Mesenchymal stem cell (in vitro differentiated cells and primary cell): Measurements from ENCODE around the gene TNFRSF25.

Experiments
- DNase-seq: peaks from one replicate; pipeline ENCODE4 v3.0.0-alpha.2; 2013
- H2AFZ ChIP-seq: one replicate; pipeline ENCODE4 v1.6.1; 2013; ENCODE audit warnings: low read depth, mild to moderate bottlenecking, control low read depth, inconsistent platforms, low read length, moderate library complexity
- H2AK5ac ChIP-seq: 2 replicates; pipeline ENCODE4 v1.6.1; 2013; ENCODE audit warnings: low read length, moderate library complexity, mild to moderate bottlenecking, inconsistent platforms; ENCODE audit not compliant: severe bottlenecking
- H2BK120ac ChIP-seq: one replicate; pipeline ENCODE4 v1.6.1; 2013; ENCODE audit warnings: low read depth, mild to moderate bottlenecking, inconsistent platforms, low read length, moderate library complexity
- H2BK12ac ChIP-seq, 2 experiments: one replicate each; pipeline ENCODE4 v1.6.1; 2013; ENCODE audit warnings: inconsistent platforms in 2 of 2, low read length in 2 of 2, mild to moderate bottlenecking in 2 of 2, moderate library complexity in 2 of 2, control low read depth in 1 of 2
- H2BK15ac ChIP-seq: one replicate; pipeline ENCODE4 v1.6.1; 2013; ENCODE audit warnings: mild to moderate bottlenecking, low read depth, inconsistent platforms; ENCODE audit not compliant: poor library complexity, severe bottlenecking
- H2BK5ac ChIP-seq: 2 replicates; pipeline ENCODE4 v1.6.1; 2013; ENCODE audit warnings: low read depth, mild to moderate bottlenecking, low read length, control low read depth, inconsistent platforms; ENCODE audit not compliant: poor library complexity, severe bottlenecking
- H3K14ac ChIP-seq, 2 experiments: one replicate each; pipeline ENCODE4 v1.6.1; 2013; ENCODE audit warnings: inconsistent platforms in 2 of 2, low read length in 2 of 2, control low read depth in 1 of 2, mild to moderate bottlenecking in 1 of 2, moderate library complexity in 1 of 2
- H3K18ac ChIP-seq, 2 experiments: one replicate each; pipeline ENCODE4 v1.6.1; 2013; ENCODE audit warnings: inconsistent platforms in 2 of 2, low read length in 2 of 2, control low read depth in 1 of 2, low read depth in 1 of 2, mild to moderate bottlenecking in 1 of 2
- H3K23ac ChIP-seq, 2 experiments: one replicate each; pipeline ENCODE4 v1.6.1; 2013; ENCODE audit warnings: inconsistent platforms in 2 of 2, low read length in 2 of 2, mild to moderate bottlenecking in 2 of 2, moderate library complexity in 2 of 2, control low read depth in 1 of 2
- H3K27ac ChIP-seq: 2 replicates; pipeline ENCODE4 v1.5.1; 2013; ENCODE audit warnings: mild to moderate bottlenecking, moderate library complexity, low read length, control low read depth, inconsistent platforms; ENCODE audit not compliant: poor library complexity, severe bottlenecking
- H3K27me3 ChIP-seq, 2 experiments: 2 replicates each; pipeline versions ENCODE4 v1.6.1 to v1.7.0; 2013; ENCODE audit warnings: low read length in 2 of 2, mild to moderate bottlenecking in 2 of 2, moderate library complexity in 2 of 2, control low read depth in 1 of 2, inconsistent platforms in 1 of 2; ENCODE audit not compliant: control insufficient read depth in 1 of 2, insufficient read depth in 1 of 2
- H3K36me3 ChIP-seq, 2 experiments: 2 replicates each; pipeline versions ENCODE4 v1.6.1 to v1.7.0; 2013; ENCODE audit warnings: low read length in 2 of 2, control low read depth in 1 of 2, inconsistent platforms in 1 of 2, low read depth in 1 of 2, mild to moderate bottlenecking in 1 of 2; ENCODE audit not compliant: insufficient read depth in 2 of 2, control insufficient read depth in 1 of 2
- H3K4ac ChIP-seq, 2 experiments: one replicate each; pipeline ENCODE4 v1.6.1; 2013; ENCODE audit warnings: inconsistent platforms in 2 of 2, low read length in 2 of 2, mild to moderate bottlenecking in 2 of 2, moderate library complexity in 2 of 2, control low read depth in 1 of 2, low read depth in 1 of 2
- H3K4me1 ChIP-seq: 2 replicates; pipeline ENCODE4 v1.6.1; 2013; ENCODE audit warnings: low read depth, low read length, control low read depth; ENCODE audit not compliant: control insufficient read depth, insufficient read depth
- H3K4me2 ChIP-seq: 2 replicates; pipeline ENCODE4 v1.6.1; 2013; ENCODE audit warnings: low read length, mild to moderate bottlenecking, inconsistent platforms; ENCODE audit not compliant: poor library complexity, severe bottlenecking
- H3K4me3 ChIP-seq, 2 experiments: 2 replicates each; pipeline versions ENCODE4 v1.5.1 to v1.7.0; 2013; ENCODE audit warnings: low read length in 2 of 2, mild to moderate bottlenecking in 2 of 2, control low read depth in 1 of 2, low read depth in 1 of 2; ENCODE audit not compliant: insufficient read depth in 1 of 2
- H3K79me1 ChIP-seq: replicated peaks from 2 replicates; pipeline ENCODE4 v1.6.1; 2013; ENCODE audit warnings: mild to moderate bottlenecking, control low read depth, low read length, inconsistent platforms; ENCODE audit not compliant: poor library complexity, severe bottlenecking
- H3K9ac ChIP-seq: 2 replicates; pipeline ENCODE4 v1.7.0; 2013; ENCODE audit warnings: mild to moderate bottlenecking, low read length, moderate library complexity
- H3K9me3 ChIP-seq: 2 replicates; pipeline ENCODE4 v1.7.0; 2013; ENCODE audit warnings: mild to moderate bottlenecking, low read length; ENCODE audit not compliant: control insufficient read depth
- H4K8ac ChIP-seq: one replicate; pipeline ENCODE4 v1.6.1; 2013; ENCODE audit warnings: inconsistent platforms, mild to moderate bottlenecking, low read length, moderate library complexity
- H4K91ac ChIP-seq: one replicate; pipeline ENCODE4 v1.6.1; 2013; ENCODE audit warnings: mild to moderate bottlenecking, low read length, inconsistent platforms
- WGBS: methylation state at CpG from one replicate; pipeline ENCODE4 v1.1.7; 2013; ENCODE audit warnings: mixed read lengths; 5-methylcytosine and 5-hydroxymethylcytosine counted together

The TNFRSF25 gene

DNA sequence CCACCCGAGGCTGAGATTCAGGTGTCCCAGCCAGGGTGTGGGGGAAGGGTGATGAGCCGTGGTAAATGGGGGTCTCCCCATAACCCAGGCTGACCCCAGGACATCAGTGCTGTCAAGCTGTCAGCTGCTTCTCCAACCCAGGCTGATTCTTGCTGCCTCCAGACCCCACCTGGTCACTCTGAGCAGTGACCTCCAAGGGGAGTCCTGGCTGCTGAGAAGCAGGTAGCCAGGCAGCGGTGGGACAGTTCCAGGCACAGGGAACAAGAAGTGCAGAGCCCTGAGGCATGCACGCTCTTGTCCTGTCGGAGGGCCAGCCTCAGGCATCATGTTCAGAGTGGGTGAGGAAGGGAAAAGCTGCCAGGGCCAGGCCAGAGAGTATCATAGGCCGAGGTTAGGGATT lies 40.3 kb downstream of the TNFRSF25 start:
- Histone ChIP-seq H3K9me3 (no peaks in the 10 kb centered on the region), H3K27ac (no peak overlapping the region), H2AFZ (no peak overlapping the region), H2BK120ac (no peak overlapping the region), H3K4me3 (no peak overlapping the region), H3K4me1 (peaks cover 33% of the 10 kb centered on the region), H4K91ac (no peak overlapping the region), H3K23ac (peak overlapping the region in 1 of 2 experiments; percentile 5), H3K4me2 (no peak overlapping the region), H4K8ac (no peak overlapping the region), H2BK15ac (no peak overlapping the region), H3K79me1 (no peaks in the 10 kb centered on the region), H3K18ac (no peak overlapping the region), H3K27me3 (peaks cover 81 to 88% of the 10 kb centered on the region in 2 experiments), H2BK5ac (no peak overlapping the region), H3K4ac (no peak overlapping the region), H2AK5ac (no peak overlapping the region), H3K9ac (no peak overlapping the region), H2BK12ac (no peak overlapping the region), H3K14ac (no peak overlapping the region), H3K36me3 (peaks cover 0 to 3% of the 10 kb centered on the region in 2 experiments)
- no peak for DNase-seq
- 92% methylated on average over 5 of the region's 6 CpGs for WGBS

- Histone ChIP-seq H2BK12ac (peak within 1 kb of the TSS in 1 of 2 experiments; percentile 19), H3K79me1 (no peaks in the 10 kb centered on the region), H2BK15ac (no peak within 1 kb of the TSS), H3K9me3 (no peaks in the 10 kb centered on the region), H4K91ac (peak within 1 kb of the TSS; percentile 5), H3K4ac (no peak within 1 kb of the TSS), H3K4me3 (peak within 1 kb of the TSS in 1 of 2 experiments; percentile 35), H2BK5ac (no peak within 1 kb of the TSS), H3K4me2 (no peak within 1 kb of the TSS), H3K9ac (no peak within 1 kb of the TSS), H3K27ac (no peak within 1 kb of the TSS), H2AK5ac (no peak within 1 kb of the TSS), H2BK120ac (no peak within 1 kb of the TSS), H3K23ac (peak within 1 kb of the TSS in 1 of 2 experiments; percentile 79), H4K8ac (no peak within 1 kb of the TSS), H3K36me3 (peaks cover 0 to 3% of the 10 kb centered on the region in 2 experiments), H3K27me3 (peaks cover 81 to 88% of the 10 kb centered on the region in 2 experiments), H3K18ac (peak within 1 kb of the TSS in 1 of 2 experiments; percentile 70), H2AFZ (no peak within 1 kb of the TSS), H3K14ac (no peak within 1 kb of the TSS), H3K4me1 (peaks cover 35% of the 10 kb centered on the region)
- no peak for DNase-seq
- 14% methylated on average over 82 of the region's 99 CpGs for WGBS
Observed at GRCh38 chr1:6424619-6425593, 41.1 kb downstream of the TNFRSF25 start, which contains the start of gene ESPN. ESPN (plus strand) TSS chr1:6424776; CDS start chr1:6424956, 180 bp downstream.

GRCh38 chr1:6424000-6424565 lies 41.9 kb downstream of the TNFRSF25 start:
- Histone ChIP-seq H3K36me3 (peaks cover 0 to 3% of the 10 kb centered on the region in 2 experiments), H3K9me3 (no peaks in the 10 kb centered on the region), H2AFZ (no peak overlapping the region), H3K27me3 (peaks cover 76 to 83% of the 10 kb centered on the region in 2 experiments), H4K8ac (no peak overlapping the region), H2BK120ac (no peak overlapping the region), H3K4ac (no peak overlapping the region), H2AK5ac (no peak overlapping the region), H2BK5ac (no peak overlapping the region), H3K23ac (no peak overlapping the region), H3K14ac (no peak overlapping the region), H3K9ac (no peak overlapping the region), H3K18ac (no peak overlapping the region), H2BK15ac (no peak overlapping the region), H3K4me2 (no peak overlapping the region), H2BK12ac (no peak overlapping the region), H3K27ac (no peak overlapping the region), H3K79me1 (no peaks in the 10 kb centered on the region), H3K4me3 (no peak overlapping the region), H3K4me1 (peaks cover 36% of the 10 kb centered on the region), H4K91ac (no peak overlapping the region)
- 17% methylated on average over 35 of the region's 35 CpGs for WGBS
- no peak for DNase-seq
